Lower leg skin (tissue), 4 donors: ENCODE results near the gene CDH23. TPM values are rescaled to one million over a fixed set of nuclear protein-coding genes. Genes with fewer than 3 reads are reported as not detected.

Experiments used
- DNase-seq, 2 donors: peaks; one replicate each; pipeline ENCODE4 v3.0.0-alpha.2; 2019; ENCODE audit warnings: low spot score in 2 of 2
- H3K4me3 ChIP-seq: fragments of 200-600 bp; sonication (generic); 2 replicates; pipeline ENCODE4 v1.5.1; 2017; ENCODE audit warnings: mild to moderate bottlenecking, low read depth; ENCODE audit not compliant: poor library complexity, severe bottlenecking
- CTCF ChIP-seq, 3 donors: fragments of 450-650 bp; IDR thresholded peaks; one replicate each; pipeline ENCODE4 v1.5.1; 2016; ENCODE audit warnings: antibody characterized with exemption in 3 of 3, mild to moderate bottlenecking in 3 of 3, moderate library complexity in 2 of 3
- POLR2A ChIP-seq, 2 donors: fragments of 450-650 bp; IDR thresholded peaks; one replicate each; pipeline ENCODE4 v1.6.1; 2016 to 2017; ENCODE audit warnings: antibody characterized with exemption in 2 of 2, mild to moderate bottlenecking in 1 of 2, moderate library complexity in 1 of 2
- WGBS, 2 donors: methylation state at CpG; one replicate each; pipeline ENCODE4 v1.1.5; 2018; 5-methylcytosine and 5-hydroxymethylcytosine counted together
- intact Hi-C: fragments of 100-400 bp; cut with DNase I; formaldehyde crosslinking; loops from one replicate; pipeline ENCODE4 v1.15.0; 2023; ENCODE audit warnings: low total_unique reads
- total RNA-seq, 4 donors: library from RNA; depleted of rRNA; stranded (reverse); fragments of >200 nt; gene quantifications; one replicate each; pipeline ENCODE4 v1.1.0, GENCODE V29; 2016

CDH23 gene
- total RNA-seq, 4 donors from 2014 or later, result 1.7 to 9.2 (median 2.6) TPM

GRCh38 chr10:71618598-71618997, 221.9 kb downstream of the CDH23 start:
- intact Hi-C loops, result no loop called here
- DNase-seq, result no peak
- TF ChIP-seq CTCF (IDR thresholded peaks at IDR 0.05) (no peak), POLR2A (IDR thresholded peaks at IDR 0.05) (no peak)
- WGBS, 2 donors, result 83 to 88% methylated on average over 8 of the region's 8 CpGs
- no peak overlapping the region for H3K4me3 ChIP-seq

GRCh38 chr10:71620642-71621041, 223.9 kb downstream of the CDH23 start:
- no peak for DNase-seq
- intact Hi-C loops, result no loop called here
- H3K4me3 ChIP-seq, result no peak overlapping the region
- WGBS, 2 donors, result 77% methylated on average over 7 of the region's 7 CpGs
- TF ChIP-seq CTCF (IDR thresholded peaks at IDR 0.05), result no peak
- TF ChIP-seq POLR2A (IDR thresholded peaks at IDR 0.05), result no peak

GRCh38 chr10:71621231-71622153, 224.8 kb downstream of the CDH23 start:
- intact Hi-C loops, result no loop called here
- no peak overlapping the region for H3K4me3 ChIP-seq
- peak; percentile 69 to 93 for DNase-seq
- no peak for TF ChIP-seq CTCF (IDR thresholded peaks at IDR 0.05)
- TF ChIP-seq POLR2A (IDR thresholded peaks at IDR 0.05), result no peak
- 73 to 77% methylated on average over 12 of the region's 12 CpGs for WGBS, 2 donors

GRCh38 chr10:71622154-71622526, 225.4 kb downstream of the CDH23 start:
- TF ChIP-seq POLR2A (IDR thresholded peaks at IDR 0.05), result no peak
- no peak for TF ChIP-seq CTCF (IDR thresholded peaks at IDR 0.05)
- no peak for DNase-seq
- H3K4me3 ChIP-seq, result no peak overlapping the region
- intact Hi-C loops, result no loop called here
- WGBS, 2 donors, result 71 to 73% methylated on average over 10 of the region's 10 CpGs

- TF ChIP-seq CTCF (IDR thresholded peaks at IDR 0.05), result no peak
- no peak for TF ChIP-seq POLR2A (IDR thresholded peaks at IDR 0.05)
- no peak overlapping the region for H3K4me3 ChIP-seq
- 78 to 86% methylated on average over 8 of the region's 8 CpGs for WGBS, 2 donors
- no peak for DNase-seq
- intact Hi-C loops, result no loop called here
These were observed 225.9 kb downstream of the CDH23 start for GRCh38 chr10:71622616-71623015.
